GM18868 (cell line): ENCODE results near the gene TPPP2.

Experiments
- ATAC-seq: cut with Tn5 transposase; IDR thresholded peaks from one replicate; pipeline ENCODE4 v1.9.1; 2021; ENCODE audit warnings: mild to moderate bottlenecking, moderate library complexity; ENCODE audit not compliant: unreplicated experiment

The TPPP2 gene

DNA sequence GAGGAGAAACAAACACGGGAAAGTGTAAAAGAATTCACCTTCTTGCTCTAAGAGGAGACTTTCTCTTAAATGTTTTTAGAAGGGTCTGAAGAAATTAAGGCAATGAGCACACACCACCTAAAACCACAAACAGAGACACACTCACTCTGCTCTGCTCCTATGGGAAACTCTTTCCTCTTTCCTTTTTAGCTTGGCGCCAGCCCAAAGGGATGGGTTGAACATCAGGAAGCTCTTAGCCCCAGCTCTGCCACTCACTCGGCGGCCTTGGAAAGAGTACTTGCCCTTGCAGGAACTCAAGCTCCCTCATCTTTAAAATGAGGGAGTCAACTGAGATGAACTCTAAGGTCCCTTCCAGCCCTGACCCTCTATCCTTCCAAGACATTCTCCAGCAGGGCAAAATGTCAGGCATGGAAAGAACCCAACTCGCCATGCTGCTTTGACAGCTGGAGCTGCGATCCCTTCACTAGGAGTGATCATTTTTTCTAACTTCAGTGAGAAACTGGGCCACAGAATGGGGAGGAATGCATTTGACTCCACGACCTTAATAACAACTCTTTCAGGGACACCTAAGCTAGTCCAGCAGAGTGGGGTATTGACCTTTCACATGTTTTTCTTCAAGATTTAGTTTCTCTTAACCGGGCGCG lies 26.6 kb downstream of the TPPP2 start:
- ATAC-seq: no peak

DNA sequence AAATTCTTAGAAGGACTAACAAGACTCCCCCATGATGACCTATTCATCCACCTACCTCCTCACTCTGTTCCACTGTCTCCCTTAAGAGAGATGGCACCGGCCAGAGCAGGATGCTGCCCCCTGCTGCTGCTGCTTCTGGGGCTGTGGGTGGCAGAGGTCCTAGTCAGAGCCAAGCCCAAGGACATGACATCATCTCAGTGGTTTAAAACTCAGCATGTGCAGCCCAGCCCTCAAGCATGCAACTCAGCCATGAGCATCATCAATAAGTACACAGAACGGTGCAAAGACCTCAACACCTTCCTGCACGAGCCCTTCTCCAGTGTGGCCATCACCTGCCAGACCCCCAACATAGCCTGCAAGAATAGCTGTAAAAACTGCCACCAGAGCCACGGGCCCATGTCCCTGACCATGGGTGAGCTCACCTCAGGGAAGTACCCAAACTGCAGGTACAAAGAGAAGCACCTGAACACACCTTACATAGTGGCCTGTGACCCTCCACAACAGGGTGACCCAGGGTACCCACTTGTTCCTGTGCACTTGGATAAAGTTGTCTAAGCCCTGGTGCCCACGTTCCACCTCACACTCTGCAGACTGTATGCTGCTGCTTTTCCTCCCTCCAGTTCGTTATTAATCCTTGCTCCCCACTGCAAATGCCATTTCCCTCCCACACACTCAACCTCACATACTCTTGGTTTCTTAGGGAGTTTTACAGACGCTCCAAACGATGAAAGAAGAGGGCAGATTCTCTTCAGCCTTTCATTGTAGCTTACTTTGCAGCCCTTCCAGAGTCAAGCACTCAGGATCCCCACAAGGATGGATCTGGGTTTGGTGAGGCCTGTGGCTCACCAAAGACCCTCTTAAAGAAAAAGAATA lies 28.0 kb downstream of the TPPP2 start, which contains the start of gene RNASE8:
RNASE8 (plus strand) TSS at position 20 of the 873 bp plus-strand sequence; CDS start at position 91, 71 bp downstream.
- ATAC-seq: no peak

DNA sequence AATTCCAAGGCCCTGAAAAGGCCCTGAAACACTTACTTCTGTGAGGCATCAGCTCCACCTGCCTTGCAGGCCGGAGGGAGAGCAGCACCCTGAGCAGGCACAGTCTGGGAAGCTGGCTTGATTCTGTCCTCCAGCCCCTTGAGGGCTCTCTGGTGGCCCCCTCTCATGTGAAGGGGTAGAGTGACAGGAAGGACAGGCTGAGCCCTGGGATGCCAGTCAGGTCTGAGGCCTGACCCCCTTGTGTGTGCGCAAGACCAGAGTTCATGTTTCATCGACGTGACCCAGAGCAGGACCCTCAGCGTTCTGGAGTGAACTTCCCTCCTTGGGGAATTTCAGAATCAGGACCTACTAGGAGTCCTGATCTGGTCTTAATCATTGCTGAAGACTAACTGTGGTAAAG lies 28.9 kb downstream of the TPPP2 start:
- no peak for ATAC-seq

DNA sequence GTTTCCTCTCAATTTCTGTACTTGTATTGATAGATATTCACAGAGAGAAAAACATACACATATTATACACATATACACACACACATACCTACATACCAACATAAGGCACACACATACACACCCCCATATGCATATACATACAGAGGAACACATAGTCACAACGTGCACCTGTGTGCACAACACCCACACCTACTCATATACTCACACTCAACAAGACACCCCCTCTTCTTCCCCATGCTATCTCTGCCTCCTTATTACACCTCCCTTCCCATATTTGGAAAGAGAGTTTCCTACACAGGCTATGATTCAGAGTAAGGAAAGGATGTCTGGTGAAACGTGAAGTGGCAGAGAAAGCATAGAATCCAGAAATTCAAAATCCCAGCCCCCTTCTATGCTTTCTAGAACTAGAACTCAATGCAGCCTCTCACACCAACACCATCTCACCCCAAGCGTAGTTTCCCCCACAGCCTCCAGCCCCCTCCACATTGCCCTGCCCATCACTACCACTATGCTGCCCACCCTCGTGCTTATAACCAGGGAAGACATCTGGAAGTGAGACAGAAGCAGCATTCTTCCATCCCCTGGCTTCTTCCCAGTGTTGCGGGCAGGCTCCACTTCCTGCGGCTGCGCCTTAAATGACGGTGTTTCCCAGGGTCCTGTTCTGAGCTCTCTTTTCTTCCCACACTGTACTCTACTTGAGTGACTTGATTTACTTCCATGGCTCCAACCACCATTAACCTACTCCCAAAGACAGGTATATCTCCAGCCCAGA lies 30.0 kb downstream of the TPPP2 start:
- no peak for ATAC-seq

DNA sequence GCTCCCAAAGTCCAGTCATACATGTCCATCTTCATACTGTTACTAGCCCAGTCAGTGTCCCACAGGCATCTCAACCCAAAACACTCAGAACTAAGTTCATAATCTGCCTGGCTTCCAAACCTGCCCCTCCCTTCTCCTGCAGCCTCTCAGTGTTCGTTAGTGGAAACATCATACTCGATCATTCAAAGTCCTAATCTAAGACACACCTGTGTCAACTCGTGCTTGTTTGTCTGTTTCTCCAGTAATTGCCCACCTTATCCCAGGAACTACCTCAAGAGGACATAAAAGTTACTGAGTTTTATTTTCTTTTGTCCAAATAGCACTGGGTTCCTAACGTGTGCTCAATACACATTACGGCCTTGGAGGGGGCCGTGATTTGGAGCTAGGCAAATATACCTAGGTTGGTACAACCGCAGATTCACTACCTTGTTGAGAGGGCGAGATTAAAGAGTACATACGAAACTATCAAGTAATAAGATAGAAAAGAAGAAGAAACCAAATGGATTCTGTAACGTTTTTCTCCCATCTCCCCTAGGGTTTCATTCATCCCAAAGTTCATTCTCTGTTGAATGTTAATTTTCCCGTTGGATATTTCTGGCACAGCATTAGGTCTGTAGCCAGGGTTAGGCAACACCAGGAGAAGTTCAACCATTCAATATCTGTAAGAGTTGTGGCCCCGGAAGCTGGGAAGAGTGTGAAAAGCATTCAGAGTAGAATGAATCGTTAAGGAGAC lies 30.8 kb downstream of the TPPP2 start:
- ATAC-seq: no peak

DNA sequence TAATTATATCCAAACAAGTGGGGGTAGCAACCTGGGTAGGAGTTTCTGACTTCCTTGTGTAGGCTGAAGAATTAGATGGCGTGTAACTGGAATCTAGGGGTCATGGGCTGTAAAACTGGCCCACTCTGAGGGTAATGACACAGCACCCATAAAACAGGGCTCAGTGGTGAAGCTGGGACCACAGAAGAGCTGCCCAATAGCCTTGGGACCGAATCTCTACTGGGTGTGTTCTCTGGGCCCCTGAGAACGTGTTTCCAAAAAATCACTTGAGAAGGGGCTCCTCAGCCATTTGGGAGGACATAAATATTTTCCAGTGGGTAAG lies 31.3 kb downstream of the TPPP2 start:
- no peak for ATAC-seq

DNA sequence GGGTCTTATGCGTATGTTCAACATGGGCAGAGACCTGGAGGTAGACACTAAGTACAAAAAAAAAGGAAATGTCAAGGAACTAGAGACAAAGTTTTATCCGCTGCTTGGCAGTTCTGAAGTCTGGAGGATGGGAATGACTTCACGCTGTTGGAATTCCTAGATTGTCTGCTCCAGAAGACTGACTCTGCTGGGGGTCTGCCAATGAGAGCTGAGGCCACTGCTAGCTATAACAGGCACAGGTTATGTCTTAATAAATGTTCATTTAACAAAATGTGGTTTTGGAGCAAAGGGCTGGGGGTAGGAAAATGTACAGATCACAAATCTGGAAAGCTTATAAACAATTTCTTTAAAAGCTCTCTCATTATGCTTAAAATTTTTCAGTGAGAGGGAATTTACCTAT lies 33.5 kb downstream of the TPPP2 start:
- ATAC-seq: no peak

DNA sequence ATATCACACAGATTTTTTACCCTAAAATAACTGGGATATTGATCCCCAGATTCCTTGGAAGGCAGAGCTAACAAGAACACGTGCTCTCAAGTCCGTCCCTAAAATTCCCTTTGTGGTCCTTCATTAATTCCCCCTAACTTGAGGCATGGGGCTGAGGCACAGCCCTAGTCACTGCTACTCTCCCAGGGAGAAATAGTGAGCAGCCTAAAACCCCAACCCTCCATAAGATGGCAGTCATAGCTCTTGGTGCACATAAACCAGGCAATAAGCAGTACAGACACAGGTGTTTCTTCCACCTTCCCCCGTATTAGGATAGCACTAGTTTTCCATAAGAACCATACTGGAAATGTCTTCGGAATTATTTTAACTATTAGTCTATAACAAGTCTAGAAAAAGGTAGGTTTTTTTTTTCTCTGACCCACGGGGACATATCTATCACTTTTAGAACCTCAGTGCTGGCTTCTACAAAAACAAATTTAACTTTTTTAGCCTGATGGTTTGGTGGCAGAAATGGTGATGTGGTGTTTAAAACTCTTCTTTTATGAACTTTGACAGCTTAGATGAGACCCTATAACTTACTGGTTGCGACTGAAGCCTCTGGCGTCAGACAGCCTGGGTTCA lies 37.0 kb downstream of the TPPP2 start:
- no peak for ATAC-seq

DNA sequence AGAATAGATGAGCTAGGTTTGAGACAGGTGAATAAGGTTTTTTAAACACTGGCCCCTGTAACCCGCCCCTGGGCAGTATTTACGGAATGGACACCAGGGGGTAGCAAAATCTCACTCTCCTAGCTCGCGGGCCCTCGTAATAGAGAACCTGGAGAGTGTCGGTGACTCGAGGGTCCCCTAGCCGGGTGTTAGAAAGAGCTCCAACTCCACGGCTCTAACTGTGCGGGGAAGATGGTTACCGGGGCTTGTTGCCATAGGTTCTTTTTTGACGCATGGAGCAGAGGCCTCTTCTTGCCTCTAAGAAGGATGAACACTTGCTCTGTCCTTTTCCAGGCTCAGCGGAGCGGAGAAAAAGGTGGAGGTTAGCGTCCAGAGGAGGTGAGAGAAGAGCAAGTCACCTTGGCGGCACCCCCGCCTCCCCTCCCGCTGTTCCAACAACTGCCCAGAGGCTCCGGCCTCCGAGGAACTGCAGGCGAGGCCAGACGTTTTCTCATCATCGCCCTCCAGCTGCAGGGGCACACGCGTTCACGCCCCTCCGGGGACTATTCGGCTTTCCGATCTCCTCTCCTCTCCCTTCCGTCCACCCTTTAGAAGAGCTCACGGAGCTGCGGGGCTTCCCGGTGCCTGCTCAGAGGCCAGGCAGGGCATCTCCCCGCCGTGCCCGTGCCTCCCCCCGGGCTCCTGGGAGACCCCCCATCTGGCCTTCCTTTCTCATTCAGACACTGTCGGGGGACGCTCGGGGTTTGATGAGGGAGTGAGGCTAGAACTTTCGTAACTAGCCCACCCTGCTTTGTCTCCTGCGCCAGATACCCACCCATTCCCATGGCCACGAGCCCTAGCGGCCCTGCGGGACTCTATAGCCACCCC lies 38.7 kb downstream of the TPPP2 start:
- no peak for ATAC-seq

DNA sequence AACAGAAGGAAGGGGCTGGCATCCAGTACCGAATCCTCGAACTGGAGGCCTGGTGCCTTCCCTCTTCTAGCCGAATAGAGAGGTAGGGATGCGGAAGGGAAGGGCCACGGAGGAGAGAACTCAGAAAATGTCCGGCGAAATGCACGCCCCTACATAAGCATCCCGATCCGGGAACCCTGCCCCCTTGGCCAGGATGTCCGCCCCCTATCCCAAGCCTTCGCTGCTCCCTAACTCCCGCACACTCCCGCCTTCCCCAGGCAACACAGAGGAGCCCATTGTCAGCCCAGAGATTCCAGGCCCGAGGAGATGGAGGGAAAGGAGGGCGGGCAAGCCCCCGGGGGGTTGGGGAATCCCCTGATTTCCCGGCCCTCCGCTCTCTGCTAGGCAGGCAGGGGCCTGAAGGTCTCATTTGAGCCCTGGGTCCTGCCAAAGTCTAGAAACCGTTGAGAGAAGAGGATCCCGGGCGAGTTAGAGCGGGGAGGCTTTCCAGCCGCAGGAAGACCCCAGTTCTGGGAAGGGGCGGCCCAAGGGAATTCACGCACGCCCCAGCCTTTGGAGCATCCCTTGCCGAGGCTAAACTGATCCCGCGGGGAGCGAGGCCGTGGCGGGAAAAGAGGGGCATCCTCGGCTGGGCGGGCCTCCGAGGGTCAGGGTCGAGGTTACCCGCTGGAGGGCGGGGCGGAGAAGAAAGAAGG lies 39.5 kb downstream of the TPPP2 start:
- ATAC-seq: no peak

DNA sequence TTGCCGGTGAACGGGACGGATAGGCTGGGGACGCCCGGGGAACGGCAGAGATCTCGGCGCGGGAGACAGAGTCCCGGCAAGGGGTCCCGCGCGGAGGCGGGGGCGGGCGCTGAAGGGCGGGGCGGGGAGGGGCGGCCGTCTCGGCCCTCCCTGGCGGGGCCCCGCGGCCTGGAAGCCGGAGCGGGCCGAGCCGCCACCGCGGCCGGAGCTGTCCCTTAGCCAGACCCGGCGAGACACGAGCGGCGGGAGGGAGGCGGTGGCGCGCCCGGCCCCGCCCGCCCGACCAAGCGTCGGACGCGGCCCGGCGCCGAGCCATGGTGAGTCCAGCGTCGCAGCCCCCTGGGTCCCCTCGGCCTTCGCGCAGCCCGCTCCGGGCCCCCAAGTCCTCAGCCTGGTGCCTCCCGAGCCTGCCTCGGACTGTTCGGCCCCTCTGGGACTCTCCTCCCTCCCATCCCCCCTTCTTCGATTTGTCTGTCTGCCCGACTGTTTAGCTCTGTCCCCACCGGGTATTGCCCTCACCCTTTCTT lies 40.1 kb downstream of the TPPP2 start, which contains the start of gene ARHGEF40:
ARHGEF40 (plus strand) TSS at position 222 of the 527 bp plus-strand sequence; CDS start at position 315, 93 bp downstream.
- ATAC-seq: no peak

DNA sequence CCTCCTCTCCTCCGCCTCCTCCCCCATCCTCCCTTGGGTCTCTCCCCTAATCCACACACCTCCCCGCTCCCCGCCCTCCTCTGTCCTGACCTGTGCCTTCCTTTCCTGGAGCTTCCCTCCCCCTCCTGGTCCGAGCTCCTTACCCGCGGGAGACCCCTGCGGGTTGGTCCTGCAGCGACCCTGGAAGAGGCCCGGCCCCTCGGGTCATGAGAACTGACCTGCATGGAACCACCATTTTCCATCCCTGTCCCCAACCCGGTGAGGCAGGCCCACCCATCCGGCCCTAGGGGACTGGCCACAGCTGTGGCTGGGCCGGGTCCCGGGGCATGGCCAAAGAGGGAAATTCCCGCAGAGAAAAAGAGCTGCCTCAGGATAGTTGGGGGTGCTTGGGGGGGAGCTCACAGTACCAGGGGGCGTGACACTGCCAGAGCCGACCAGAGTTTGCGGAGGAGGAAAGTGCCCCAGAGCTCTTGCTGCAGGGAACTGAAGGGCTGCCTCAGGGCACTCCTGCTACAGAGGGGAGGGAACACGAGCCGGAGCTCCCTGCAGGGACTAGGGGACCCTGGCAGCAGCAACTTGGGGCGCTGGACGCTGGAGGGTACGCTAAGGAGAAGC lies 40.7 kb downstream of the TPPP2 start:
- peak; percentile 3 for ATAC-seq

DNA sequence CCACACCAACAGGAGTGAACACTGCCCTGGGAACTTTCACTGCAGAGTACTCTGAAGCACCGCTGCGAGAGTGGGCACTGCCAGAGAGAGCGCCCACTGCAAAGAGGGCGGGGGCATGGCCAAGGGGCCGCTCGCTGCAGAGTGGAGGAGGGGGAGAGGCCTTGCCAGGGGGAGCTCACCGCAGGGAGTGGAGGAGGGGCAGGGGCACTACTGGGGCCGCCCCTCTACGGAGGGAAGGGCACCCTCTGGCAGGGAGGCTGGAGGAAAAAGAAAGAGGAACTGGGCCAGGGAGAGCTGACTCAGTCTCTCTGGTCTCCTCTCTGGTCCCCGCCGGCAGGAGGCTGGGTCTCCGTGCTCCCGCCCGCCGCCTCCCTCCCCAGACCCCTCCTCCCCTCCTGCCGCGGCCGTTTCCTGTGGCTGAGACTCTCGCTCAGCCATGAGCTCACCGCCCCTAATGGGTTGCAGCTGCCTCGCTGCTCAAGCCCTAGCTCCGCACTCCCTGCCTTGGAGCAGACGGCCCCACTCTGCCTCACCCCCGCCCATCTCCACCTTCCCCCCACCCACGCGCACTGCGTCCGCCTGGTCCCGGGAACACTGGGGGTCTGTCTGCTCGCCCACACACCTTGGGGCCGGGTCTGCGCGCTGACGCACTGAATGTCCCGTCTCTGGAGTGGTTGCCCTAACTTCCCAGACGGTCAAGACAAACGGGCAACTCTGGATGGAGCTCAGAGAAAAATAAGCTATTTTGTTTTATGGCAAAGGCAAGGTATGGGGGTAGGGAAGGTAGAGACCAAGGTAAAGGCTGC lies 41.4 kb downstream of the TPPP2 start:
- peak; percentile 80 for ATAC-seq

DNA sequence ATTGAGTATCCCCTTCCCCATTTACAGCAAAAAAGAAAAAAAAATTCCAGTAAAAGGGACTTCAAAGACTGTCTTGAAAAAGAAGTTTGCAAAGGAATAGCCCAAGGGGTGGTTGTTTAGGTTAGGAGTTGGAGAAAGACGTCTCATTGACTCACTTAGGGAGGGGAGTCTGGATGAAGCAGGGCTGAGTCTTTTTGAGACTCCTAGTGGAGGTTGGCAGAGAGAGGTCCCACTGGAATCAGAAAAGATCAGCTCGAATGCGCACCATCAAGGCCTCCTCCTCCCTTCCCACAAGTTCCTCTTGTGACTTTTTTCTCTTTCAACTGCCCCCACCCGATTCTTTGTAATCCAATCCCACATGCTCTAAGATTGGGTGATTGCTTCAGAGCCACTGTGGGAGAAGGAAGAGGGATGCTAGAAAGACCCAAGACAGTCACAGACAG lies 42.0 kb downstream of the TPPP2 start:
- ATAC-seq: no peak

DNA sequence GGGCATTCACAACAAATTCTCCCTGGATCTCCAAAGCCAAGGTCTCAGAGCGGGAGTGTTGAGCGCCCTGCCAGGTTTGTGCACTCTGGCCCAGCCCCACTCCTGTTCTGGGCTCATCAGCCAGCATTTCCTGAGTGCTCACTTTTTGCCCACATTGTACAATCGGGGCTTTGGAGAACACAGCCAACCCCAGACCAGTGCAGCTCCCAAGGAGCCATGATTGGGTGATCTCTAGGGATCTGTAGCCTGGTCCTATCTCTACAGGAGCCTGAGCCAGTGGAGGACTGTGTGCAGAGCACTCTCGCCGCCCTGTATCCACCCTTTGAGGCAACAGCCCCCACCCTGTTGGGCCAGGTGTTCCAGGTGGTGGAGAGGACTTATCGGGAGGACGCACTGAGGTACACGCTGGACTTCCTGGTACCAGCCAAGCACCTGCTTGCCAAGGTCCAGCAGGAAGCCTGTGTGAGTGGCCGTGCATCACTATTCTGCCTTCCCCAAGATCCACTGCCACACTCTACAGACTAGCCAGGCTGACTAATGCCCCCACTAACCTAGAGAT lies 42.8 kb downstream of the TPPP2 start:
- no peak for ATAC-seq

DNA sequence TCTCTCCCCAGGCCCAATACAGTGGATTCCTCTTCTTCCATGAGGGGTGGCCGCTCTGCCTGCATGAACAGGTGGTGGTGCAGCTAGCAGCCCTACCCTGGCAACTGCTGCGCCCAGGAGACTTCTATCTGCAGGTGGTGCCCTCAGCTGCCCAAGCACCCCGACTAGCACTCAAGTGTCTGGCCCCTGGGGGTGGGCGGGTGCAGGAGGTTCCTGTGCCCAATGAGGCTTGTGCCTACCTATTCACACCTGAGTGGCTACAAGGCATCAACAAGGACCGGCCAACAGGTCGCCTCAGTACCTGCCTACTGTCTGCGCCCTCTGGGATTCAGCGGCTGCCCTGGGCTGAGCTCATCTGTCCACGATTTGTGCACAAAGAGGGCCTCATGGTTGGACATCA lies 43.9 kb downstream of the TPPP2 start:
- ATAC-seq: no peak
